Measurements from ENCODE around the gene MOCS1. TPM values are rescaled to one million over a fixed set of nuclear protein-coding genes. Genes with fewer than 3 reads are reported as not detected.

Gene MOCS1
- total RNA-seq, 1 donor from 2014 or later = 16.0 TPM

GRCh38 chr6:39876826-39877225 is 57.4 kb downstream of the MOCS1 start:
- peaks cover 14% of the 10 kb centered on the region for H3K4me1 Mint-ChIP-seq (ENCODE audit: low read depth, unreplicated experiment)
- H3K36me3 Mint-ChIP-seq (ENCODE audit: low read depth, unreplicated experiment) = peaks cover 30% of the 10 kb centered on the region
- peaks cover 16% of the 10 kb centered on the region for H3K36me3 ChIP-seq (ENCODE audit: insufficient read depth, low read length)

GRCh38 chr6:39876111-39876510 is 58.2 kb downstream of the MOCS1 start:
- FAIRE-seq = no peak
- Mint-ChIP-seq H3K4me1 (ENCODE audit: low read depth, unreplicated experiment) (peaks cover 7% of the 10 kb centered on the region), H3K9me3 (ENCODE audit: unreplicated experiment) (no peaks in the 10 kb centered on the region), H3K4me3 (ENCODE audit: unreplicated experiment) (no peak overlapping the region), H3K27ac (ENCODE audit: unreplicated experiment) (no peak overlapping the region), H3K36me3 (ENCODE audit: low read depth, unreplicated experiment) (peaks cover 33% of the 10 kb centered on the region), H3K27me3 (ENCODE audit: low read depth, unreplicated experiment) (no peaks in the 10 kb centered on the region)
- Histone ChIP-seq H3K27ac (ENCODE audit: low read depth, low read length) (no peak overlapping the region), H3K9me3 (ENCODE audit: insufficient read depth, low read depth, low read length) (no peaks in the 10 kb centered on the region), H3K36me3 (ENCODE audit: insufficient read depth, low read length) (peaks cover 16% of the 10 kb centered on the region), H4K20me1 (ENCODE audit: insufficient read depth, low read length) (no peaks in the 10 kb centered on the region), H3K9ac (ENCODE audit: low read length) (no peak overlapping the region), H3K79me2 (ENCODE audit: insufficient read depth, low read length) (no peaks in the 10 kb centered on the region), H3K4me1 (ENCODE audit: insufficient read depth, low read length) (peaks cover 7% of the 10 kb centered on the region), H3K27me3 (ENCODE audit: insufficient read depth, low read length) (no peaks in the 10 kb centered on the region), H3K4me3 (ENCODE audit: insufficient read depth, low read depth, low read length) (no peak overlapping the region), H2AFZ (ENCODE audit: low read depth, low read length) (no peak overlapping the region), H3K4me2 (ENCODE audit: low read length) (no peak overlapping the region)
- DNase-seq (ENCODE audit: low read depth) = peak; percentile 68
- TF ChIP-seq EZH2 (IDR thresholded peaks at IDR 0.05; ENCODE audit: insufficient read depth, low read length) (no peak), CTCF (IDR thresholded peaks at IDR 0.05; ENCODE audit: insufficient read depth, low read depth, low read length) (no peak)

More at GRCh38 chr6:39876826-39877225, 57.4 kb downstream of the MOCS1 start:
- Mint-ChIP-seq H3K27ac (ENCODE audit: unreplicated experiment) (no peak overlapping the region), H3K9me3 (ENCODE audit: unreplicated experiment) (no peaks in the 10 kb centered on the region), H3K4me3 (ENCODE audit: unreplicated experiment) (no peak overlapping the region), H3K27me3 (ENCODE audit: low read depth, unreplicated experiment) (no peaks in the 10 kb centered on the region)
- Histone ChIP-seq H3K79me2 (ENCODE audit: insufficient read depth, low read length) (no peaks in the 10 kb centered on the region), H2AFZ (ENCODE audit: low read depth, low read length) (no peak overlapping the region), H3K27me3 (ENCODE audit: insufficient read depth, low read length) (no peaks in the 10 kb centered on the region), H3K9ac (ENCODE audit: low read length) (no peak overlapping the region), H3K27ac (ENCODE audit: low read depth, low read length) (no peak overlapping the region), H3K9me3 (ENCODE audit: insufficient read depth, low read depth, low read length) (no peaks in the 10 kb centered on the region), H3K4me3 (ENCODE audit: insufficient read depth, low read depth, low read length) (no peak overlapping the region), H3K4me1 (ENCODE audit: insufficient read depth, low read length) (peaks cover 14% of the 10 kb centered on the region), H4K20me1 (ENCODE audit: insufficient read depth, low read length) (no peaks in the 10 kb centered on the region), H3K4me2 (ENCODE audit: low read length) (no peak overlapping the region)
- FAIRE-seq = no peak
- no peak for DNase-seq (ENCODE audit: low read depth)
- no peak for TF ChIP-seq CTCF (IDR thresholded peaks at IDR 0.05; ENCODE audit: insufficient read depth, low read depth, low read length)
- no peak for TF ChIP-seq EZH2 (IDR thresholded peaks at IDR 0.05; ENCODE audit: insufficient read depth, low read length)

- Histone ChIP-seq H2AFZ (ENCODE audit: low read depth, low read length) (no peak overlapping the region), H3K27ac (ENCODE audit: low read depth, low read length) (no peak overlapping the region), H3K4me3 (ENCODE audit: insufficient read depth, low read depth, low read length) (no peak overlapping the region), H3K4me2 (ENCODE audit: low read length) (no peak overlapping the region), H3K4me1 (ENCODE audit: insufficient read depth, low read length) (peaks cover 3% of the 10 kb centered on the region), H3K36me3 (ENCODE audit: insufficient read depth, low read length) (peaks cover 16% of the 10 kb centered on the region), H3K27me3 (ENCODE audit: insufficient read depth, low read length) (no peaks in the 10 kb centered on the region), H3K9me3 (ENCODE audit: insufficient read depth, low read depth, low read length) (no peaks in the 10 kb centered on the region), H3K79me2 (ENCODE audit: insufficient read depth, low read length) (no peaks in the 10 kb centered on the region), H3K9ac (ENCODE audit: low read length) (no peak overlapping the region), H4K20me1 (ENCODE audit: insufficient read depth, low read length) (no peaks in the 10 kb centered on the region)
- no peak for FAIRE-seq
- Mint-ChIP-seq H3K4me3 (ENCODE audit: unreplicated experiment) (no peak overlapping the region), H3K4me1 (ENCODE audit: low read depth, unreplicated experiment) (peaks cover 2% of the 10 kb centered on the region), H3K36me3 (ENCODE audit: low read depth, unreplicated experiment) (peaks cover 48% of the 10 kb centered on the region), H3K9me3 (ENCODE audit: unreplicated experiment) (no peaks in the 10 kb centered on the region), H3K27ac (ENCODE audit: unreplicated experiment) (no peak overlapping the region), H3K27me3 (ENCODE audit: low read depth, unreplicated experiment) (no peaks in the 10 kb centered on the region)
- DNase-seq (ENCODE audit: low read depth) = no peak
- TF ChIP-seq CTCF (IDR thresholded peaks at IDR 0.05; ENCODE audit: insufficient read depth, low read depth, low read length) (no peak), EZH2 (IDR thresholded peaks at IDR 0.05; ENCODE audit: insufficient read depth, low read length) (no peak)
Measured at GRCh38 chr6:39873439-39873838, 60.8 kb downstream of the MOCS1 start.
